HepG2 (cell line): ENCODE data around the gene ANKFY1. TPM values are rescaled to one million over a fixed set of nuclear protein-coding genes. Genes with fewer than 3 reads are reported as not detected.
A peak's percentile ranks its signal among the peaks of the same experiment; 100 is the strongest.

ENCODE experiments used
- BHLHE40 ChIP-seq: IDR thresholded peaks from 2 replicates; pipeline ENCODE4 v1.6.1; 2011; ENCODE audit warnings: low read length, improper control_type of control experiment
- DNMT3B ChIP-seq: conservative IDR thresholded peaks from 2 replicates; pipeline ENCODE4 v1.6.1; 2016; ENCODE audit warnings: missing biosample characterization, control low read depth
- E2F5 ChIP-seq: sonication (generic); formaldehyde crosslinking; conservative IDR thresholded peaks from 2 replicates; pipeline ENCODE4 v1.4.0; 2020; ENCODE audit warnings: missing genetic modification reagents
- ELF3 ChIP-seq: IDR thresholded peaks from 2 replicates; pipeline ENCODE4 v1.6.1; 2016; ENCODE audit warnings: missing genetic modification reagents, missing compliant biosample characterization
- GATAD1 ChIP-seq: IDR thresholded peaks from 2 replicates; pipeline ENCODE4 v1.6.1; 2016; ENCODE audit warnings: missing genetic modification reagents, missing compliant biosample characterization
- HNRNPLL ChIP-seq: fragments of 200-400 bp; formaldehyde crosslinking; IDR thresholded peaks from 2 replicates; pipeline ENCODE4 v1.6.1; 2017; ENCODE audit warnings: mild to moderate bottlenecking, low read depth, low read length; ENCODE audit not compliant: poor library complexity, severe bottlenecking
- ISX ChIP-seq: sonication (generic); formaldehyde crosslinking; conservative IDR thresholded peaks from 2 replicates; pipeline ENCODE4 v1.5.0; 2020; ENCODE audit warnings: missing genetic modification reagents
- JARID2 ChIP-seq: sonication (generic); formaldehyde crosslinking; IDR thresholded peaks from 2 replicates; pipeline ENCODE4 v1.8.1; 2023; ENCODE audit warnings: missing genetic modification reagents, inconsistent platforms; ENCODE audit not compliant: insufficient replicate concordance
- KLF15 ChIP-seq: sonication (generic); formaldehyde crosslinking; IDR thresholded peaks from 2 replicates; pipeline ENCODE4 v1.8.1; 2023; ENCODE audit warnings: borderline replicate concordance, mild to moderate bottlenecking, inconsistent platforms, missing genetic modification reagents, mixed read lengths
- KLF6 ChIP-seq: IDR thresholded peaks from 2 replicates; pipeline ENCODE4 v1.8.0; 2016; ENCODE audit warnings: missing biosample characterization, missing genetic modification reagents
- MATR3 ChIP-seq: sonication (generic); formaldehyde crosslinking; IDR thresholded peaks from 2 replicates; pipeline ENCODE4 v1.4.0; 2020; ENCODE audit warnings: missing genetic modification reagents
- MTERF4 ChIP-seq: sonication (generic); formaldehyde crosslinking; IDR thresholded peaks from 2 replicates; pipeline ENCODE4 v1.8.0; 2023; ENCODE audit warnings: mild to moderate bottlenecking, missing genetic modification reagents
- PREB ChIP-seq: sonication (generic); formaldehyde crosslinking; IDR thresholded peaks from 2 replicates; pipeline ENCODE4 v1.4.0; 2020; ENCODE audit warnings: missing genetic modification reagents
- SP5 ChIP-seq: IDR thresholded peaks from 2 replicates; pipeline ENCODE4 v1.6.1; 2016; ENCODE audit warnings: low read depth, borderline replicate concordance
- TRIM22 ChIP-seq: fragments of 450-650 bp; IDR thresholded peaks from 2 replicates; pipeline ENCODE4 v1.6.1; 2017
- U2AF1 ChIP-seq: fragments of 200-400 bp; formaldehyde crosslinking; optimal IDR thresholded peaks from 2 replicates; pipeline ENCODE3; 2017; ENCODE audit warnings: mild to moderate bottlenecking, low read depth, low read length
- WIZ ChIP-seq: sonication (generic); formaldehyde crosslinking; IDR thresholded peaks from 2 replicates; pipeline ENCODE4 v1.5.1; 2020; ENCODE audit warnings: mild to moderate bottlenecking, missing genetic modification reagents
- ZC3H4 ChIP-seq: sonication (generic); formaldehyde crosslinking; IDR thresholded peaks from 2 replicates; pipeline ENCODE4 v1.4.0; 2020; ENCODE audit warnings: missing genetic modification reagents, borderline replicate concordance
- ZNF230 ChIP-seq: sonication (generic); formaldehyde crosslinking; IDR thresholded peaks from 2 replicates; pipeline ENCODE4 v1.4.0; 2020; ENCODE audit warnings: mild to moderate bottlenecking, missing genetic modification reagents
- ZNF317 ChIP-seq: sonication (generic); formaldehyde crosslinking; IDR thresholded peaks from 2 replicates; pipeline ENCODE4 v1.5.0; 2020; ENCODE audit warnings: mild to moderate bottlenecking, missing genetic modification reagents
- ZNF33B ChIP-seq: sonication (generic); formaldehyde crosslinking; IDR thresholded peaks from 2 replicates; pipeline ENCODE4 v1.5.1; 2020; ENCODE audit warnings: mild to moderate bottlenecking, missing genetic modification reagents
- ZNF670 ChIP-seq: sonication (generic); formaldehyde crosslinking; IDR thresholded peaks from 2 replicates; pipeline ENCODE4 v1.8.0; 2022; ENCODE audit warnings: mild to moderate bottlenecking, missing genetic modification reagents, borderline replicate concordance
- ZNF704 ChIP-seq: sonication (generic); formaldehyde crosslinking; IDR thresholded peaks from 2 replicates; pipeline ENCODE4 v1.8.1; 2023; ENCODE audit warnings: mild to moderate bottlenecking, inconsistent platforms, moderate library complexity, missing genetic modification reagents, borderline replicate concordance
- ZNF790 ChIP-seq: sonication (generic); formaldehyde crosslinking; IDR thresholded peaks from 2 replicates; pipeline ENCODE4 v1.8.0; 2022; ENCODE audit warnings: missing genetic modification reagents, mild to moderate bottlenecking, borderline replicate concordance
- polyA plus RNA-seq, 8 experiments: library from polyadenylated mRNA; depleted of rRNA in 3 of 8; stranded (reverse) in 7 of 8; unstranded in 1 of 8; fragments of >200 nt; fragmentation: Illumina TruSeq in 4 of 8; extraction: Trizol in 4 of 8; gene quantifications; 2 replicates each; pipeline versions ENCODE4 v1.2.1 to v1.2.3, GENCODE V29; 2011 to 2016; ENCODE audit warnings: low read depth in 4 of 8, missing spikeins in 1 of 8, mixed read lengths in 1 of 8; ENCODE audit not compliant: insufficient read depth in 1 of 8
- total RNA-seq, 5 experiments: library from RNA; depleted of rRNA; stranded (reverse); fragments of >200 nt; fragmentation: Illumina TruSeq; extraction: Trizol; gene quantifications; 2 replicates each; pipeline ENCODE4 v1.2.3, GENCODE V29; 2016; ENCODE audit warnings: low read depth in 1 of 5

The ANKFY1 gene
- total and polyA plus RNA-seq, 2 of the 13 experiments (the other 11 are each of a cell fraction or from before 2014, with no cell fraction given), result 11.9 to 16.8 TPM

- no peak for TF ChIP-seq ISX (CRISPR knock-in tag)
- TF ChIP-seq GATAD1 (CRISPR knock-in tag), result peak; percentile 81
- peak; percentile 46 for TF ChIP-seq JARID2
- TF ChIP-seq KLF15 (CRISPR knock-in tag), result no peak
- no peak for TF ChIP-seq TRIM22
- TF ChIP-seq BHLHE40, result no peak
- TF ChIP-seq ZC3H4 (CRISPR knock-in tag), result peak; percentile 77; the same call in 1 of the 2 replicates
- TF ChIP-seq PREB, result no peak
- TF ChIP-seq WIZ (CRISPR knock-in tag), result no peak
- peak; percentile 81 for TF ChIP-seq KLF6 (CRISPR knock-in tag)
- peak; percentile 71 for TF ChIP-seq ZNF317 (CRISPR knock-in tag)
- no peak for TF ChIP-seq SP5 (CRISPR knock-in tag)
- TF ChIP-seq MATR3 (CRISPR knock-in tag), result no peak
- no peak for TF ChIP-seq ZNF230
- no peak for TF ChIP-seq MTERF4
- TF ChIP-seq E2F5 (CRISPR knock-in tag), result no peak
- no peak for TF ChIP-seq ZNF790 (CRISPR knock-in tag)
- TF ChIP-seq U2AF1, result no peak
- TF ChIP-seq ELF3 (CRISPR knock-in tag), result peak; percentile 41; the same call in 1 of the 2 replicates
- no peak for TF ChIP-seq ZNF33B (CRISPR knock-in tag)
- no peak for TF ChIP-seq ZNF704 (CRISPR knock-in tag)
- peak; percentile 37 for TF ChIP-seq HNRNPLL
- no peak; the same call in 1 of the 2 replicates for TF ChIP-seq ZNF670 (CRISPR knock-in tag)
- no peak for TF ChIP-seq DNMT3B (CRISPR knock-in tag)
Observed at GRCh38 chr17:4143563-4144421, 120.0 kb downstream of the ANKFY1 start (continued).
